ENCODE measurements around the gene TTLL12. TPM values are rescaled to one million over a fixed set of nuclear protein-coding genes. Genes with fewer than 3 reads are reported as not detected.

TTLL12 gene
- total RNA-seq, result 37.3 and 45.2 TPM in 2 replicates

DNA sequence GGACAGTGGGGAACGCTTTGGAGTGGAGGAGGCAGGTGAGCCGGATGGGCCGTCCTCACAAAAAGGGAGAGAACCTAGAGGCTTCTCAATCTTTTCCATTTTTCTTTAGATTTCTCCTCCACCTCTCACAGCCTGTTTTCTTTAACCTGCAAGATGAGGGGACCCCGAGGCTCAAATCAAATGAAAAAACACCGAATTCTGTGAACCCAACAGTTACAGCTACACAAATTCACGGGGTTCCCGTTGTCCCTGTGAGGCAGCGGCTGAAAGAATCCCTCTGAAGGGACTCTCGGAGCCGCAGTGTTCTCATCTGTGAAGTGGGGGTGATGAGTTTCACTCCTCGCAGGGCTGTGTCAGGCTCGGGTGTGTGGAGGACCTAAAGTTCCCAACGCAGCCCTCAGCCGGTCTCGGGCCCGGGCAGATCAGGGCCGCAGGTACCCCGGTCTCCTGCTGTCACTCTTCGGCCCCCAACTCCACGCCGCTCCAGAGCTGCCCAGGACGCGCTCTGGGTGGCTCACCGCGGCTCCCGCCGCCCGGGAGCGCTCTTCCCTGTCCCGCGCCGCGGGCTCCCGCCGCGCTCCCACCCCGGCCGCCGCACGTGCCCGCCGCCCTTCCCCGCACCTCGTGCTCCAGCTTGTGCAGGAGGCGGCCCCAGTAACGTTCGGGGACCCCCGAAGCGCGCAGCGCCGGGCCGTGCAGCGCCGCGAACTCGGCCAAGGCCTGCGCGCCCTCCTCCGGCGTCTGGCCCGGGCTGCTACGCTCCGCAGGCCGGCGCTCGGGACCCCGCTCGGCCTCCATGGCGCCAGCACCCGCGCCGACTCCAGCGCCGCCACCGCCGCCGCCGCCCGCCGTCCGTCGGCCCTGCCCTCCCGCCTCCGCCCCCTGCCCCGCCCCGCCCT lies at the start of gene TTLL12:
Gene TTLL12, minus strand, starts transcription at position 863 of the 899 bp plus-strand sequence. Its CDS starts 65 bp downstream, at position 798.
- DNase-seq (ENCODE audit: low read depth, low spot score), result no peak

DNA sequence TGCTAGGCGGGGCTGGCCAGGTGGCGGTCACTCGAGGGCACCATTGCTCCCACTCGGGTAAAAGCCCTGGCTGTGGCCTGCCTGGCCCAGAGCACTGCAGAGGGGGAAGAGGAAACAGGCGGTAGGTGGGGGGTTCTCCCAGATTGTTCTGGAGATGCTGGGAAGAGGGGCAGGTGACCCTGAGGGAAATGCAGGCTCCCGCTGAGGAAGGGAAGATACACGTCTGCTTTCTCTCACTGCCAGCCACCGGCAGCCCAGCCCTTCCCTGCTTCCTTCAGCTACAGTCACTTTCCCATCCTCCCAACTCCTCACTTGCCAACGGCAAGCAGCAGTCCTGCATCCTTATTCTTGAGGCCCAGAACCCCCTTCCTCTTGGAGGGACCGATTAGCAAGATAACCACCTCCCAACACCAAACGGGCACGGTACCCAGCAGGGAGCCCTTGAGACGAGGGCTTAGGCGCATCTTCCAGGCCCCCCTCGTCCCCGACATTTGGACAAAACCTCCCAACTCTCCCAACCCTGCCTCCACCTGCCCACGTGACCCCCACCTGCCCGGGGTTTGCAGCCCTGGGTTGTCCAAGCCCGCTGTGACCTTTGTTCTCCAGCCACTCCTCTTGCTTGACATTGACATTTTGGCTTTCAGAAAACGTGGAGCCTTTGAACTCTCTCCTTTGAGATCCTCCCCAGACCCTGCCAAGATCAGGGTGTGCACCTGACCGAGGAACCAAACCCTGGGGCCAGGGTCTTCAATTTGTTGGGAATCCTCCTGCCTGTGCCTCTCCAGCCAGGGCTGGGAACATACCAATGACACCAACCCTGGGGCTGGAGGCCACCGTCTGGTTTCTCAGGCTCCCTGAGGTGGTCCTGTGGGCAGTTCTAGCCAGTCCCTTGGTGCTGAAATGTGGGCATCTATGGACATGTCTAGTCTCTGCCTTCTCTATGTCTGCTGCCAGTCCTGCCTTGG lies 48.8 kb upstream of the TTLL12 start:
- no peak for DNase-seq (ENCODE audit: low read depth, low spot score)

DNA sequence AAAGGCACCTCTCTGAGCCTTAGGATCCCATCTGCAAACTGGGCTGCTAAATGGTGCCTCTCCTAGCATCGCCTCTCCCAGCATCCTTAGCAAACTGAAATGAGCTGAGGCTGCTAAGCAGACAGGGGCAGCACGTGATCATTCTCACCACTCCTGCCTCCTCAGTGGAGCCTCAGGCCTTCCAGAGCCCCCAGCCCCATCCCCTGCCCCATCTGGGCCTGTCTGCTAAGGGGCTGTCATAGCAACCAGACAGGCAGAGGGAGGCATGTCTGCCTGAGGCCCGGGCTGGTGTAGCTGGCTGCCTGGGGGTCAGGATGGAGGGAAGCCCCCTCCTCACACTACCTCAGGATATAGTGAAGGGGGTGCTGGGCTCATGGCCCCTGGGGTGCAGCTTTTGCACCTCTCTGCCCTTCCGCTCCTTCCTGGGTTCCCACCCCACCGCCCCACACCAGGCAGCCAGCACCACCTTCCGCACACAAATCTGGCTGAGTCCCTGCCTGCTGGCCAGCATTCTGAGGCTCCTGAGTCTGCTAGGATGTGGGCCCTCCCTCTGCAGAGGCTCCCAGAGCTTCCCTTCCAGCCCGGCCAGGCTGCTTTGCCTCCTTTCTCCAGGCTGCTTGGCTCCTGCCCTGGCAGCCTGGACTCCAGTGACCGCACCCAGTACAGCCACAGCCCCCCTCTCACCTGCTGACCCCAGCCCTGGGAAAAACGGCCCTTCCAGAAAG lies 47.5 kb upstream of the TTLL12 start:
- no peak for DNase-seq (ENCODE audit: low read depth, low spot score)

DNA sequence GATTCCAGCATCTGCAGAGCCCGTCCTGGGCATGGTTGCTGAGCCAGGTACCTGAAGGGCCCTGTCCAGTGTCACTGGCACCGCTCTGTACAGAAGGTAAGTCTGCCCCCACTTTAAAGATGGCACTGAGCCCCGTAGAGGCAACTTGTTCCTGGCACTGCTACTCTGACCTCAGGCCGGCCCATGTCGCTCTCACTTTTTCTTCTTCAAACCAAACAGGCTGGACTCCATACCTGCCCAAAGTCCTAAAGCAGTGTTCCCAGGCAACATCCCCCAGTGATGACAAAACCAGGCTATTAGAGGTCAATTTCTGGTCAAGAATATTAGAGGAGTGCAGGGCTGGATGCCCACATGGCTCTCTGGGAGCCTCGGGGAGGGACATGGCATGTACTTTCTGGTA lies 46.6 kb upstream of the TTLL12 start:
- no peak for DNase-seq (ENCODE audit: low read depth, low spot score)

DNA sequence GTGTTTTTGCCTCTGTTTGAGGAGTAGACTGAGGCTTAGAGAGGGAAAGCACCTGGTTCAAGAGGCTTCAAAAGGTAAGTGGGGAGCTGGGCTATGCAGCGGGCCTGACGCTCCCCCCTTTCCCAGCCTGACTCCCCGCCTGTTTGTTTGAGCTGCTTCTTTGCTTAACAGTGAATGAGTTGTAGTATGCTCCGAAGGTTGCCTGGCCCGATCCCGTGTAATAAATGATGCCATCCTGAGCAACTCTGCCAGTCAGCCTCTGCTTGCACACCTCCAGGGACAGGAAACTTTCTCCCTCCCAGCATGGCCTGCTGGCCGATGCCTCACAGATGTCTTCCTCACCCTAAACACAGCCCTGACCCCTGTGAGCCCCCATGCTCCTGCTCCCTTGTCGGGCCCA lies 45.5 kb upstream of the TTLL12 start:
- DNase-seq (ENCODE audit: low read depth, low spot score), result no peak

DNA sequence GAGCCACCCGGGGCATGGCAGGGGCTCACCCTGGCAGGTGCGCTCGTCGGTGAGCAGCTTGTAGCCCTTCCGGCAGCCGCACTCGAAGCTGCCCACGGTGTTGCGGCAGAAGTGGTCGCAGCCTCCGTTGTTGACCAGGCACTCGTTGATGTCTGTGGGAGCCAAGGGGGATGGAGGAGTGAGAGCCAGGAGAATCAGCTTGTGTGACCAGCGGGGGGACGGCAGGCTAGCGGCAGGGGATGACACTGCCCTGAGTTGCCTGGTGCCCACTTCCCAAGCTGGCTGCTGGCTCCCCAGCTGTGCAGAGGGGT lies 44.7 kb upstream of the TTLL12 start:
- no peak for DNase-seq (ENCODE audit: low read depth, low spot score)

DNA sequence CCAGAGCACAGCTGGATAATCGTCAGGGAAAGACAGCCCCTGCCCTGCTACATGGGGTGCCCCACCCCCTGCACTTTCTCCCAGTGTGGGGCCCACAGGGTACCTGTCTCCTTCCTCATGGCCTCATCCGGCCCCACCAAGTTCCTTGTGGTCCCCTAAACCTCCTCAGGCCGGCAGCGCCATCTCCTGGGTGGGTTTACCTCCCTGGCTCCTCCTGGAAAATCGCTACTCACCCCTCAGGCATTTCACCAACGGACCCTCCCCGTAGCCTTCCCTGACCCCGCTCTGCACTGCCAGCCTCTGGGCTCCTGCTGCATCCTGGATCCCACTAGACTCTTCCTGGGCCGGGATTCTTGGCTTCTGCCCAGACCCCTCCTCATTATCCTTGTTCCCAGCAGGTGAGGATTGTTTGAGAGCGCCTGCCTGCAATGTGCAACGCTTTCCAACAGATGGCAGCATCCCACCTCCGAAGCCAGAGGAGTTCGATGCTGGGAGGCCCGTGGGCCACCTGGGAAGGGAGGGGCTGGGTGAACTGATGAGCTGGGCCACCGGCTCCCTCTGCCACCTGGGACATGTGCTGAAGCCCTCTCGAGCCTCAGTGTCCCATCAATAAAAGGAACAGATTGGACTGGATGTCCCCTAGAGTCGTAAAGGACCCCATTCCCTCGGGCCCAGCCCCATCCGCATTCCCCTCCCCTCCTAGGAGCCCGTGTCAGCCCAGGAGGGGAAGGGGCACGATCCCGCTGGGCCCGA lies 44.2 kb upstream of the TTLL12 start:
- no peak for DNase-seq (ENCODE audit: low read depth, low spot score)

DNA sequence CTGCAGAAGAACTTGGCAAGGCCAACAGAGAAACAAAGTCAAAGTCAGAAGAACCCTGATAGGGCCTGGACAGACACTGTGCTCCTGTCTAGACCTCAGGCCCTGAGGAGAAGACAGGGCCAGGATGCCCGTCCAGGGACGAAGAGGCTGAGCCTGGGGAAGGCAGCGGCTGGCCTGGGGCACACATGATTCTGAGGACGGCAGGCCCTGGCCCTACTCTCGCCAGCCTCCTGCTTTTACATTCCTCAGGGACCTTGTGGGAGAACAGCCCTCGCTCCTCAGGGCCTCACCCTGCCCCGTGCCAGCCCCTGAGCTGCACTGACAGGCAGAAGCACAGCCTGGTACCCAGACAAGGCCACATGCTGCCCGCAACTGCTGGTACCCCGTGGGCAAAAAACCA lies 43.6 kb upstream of the TTLL12 start:
- DNase-seq (ENCODE audit: low read depth, low spot score), result no peak

DNA sequence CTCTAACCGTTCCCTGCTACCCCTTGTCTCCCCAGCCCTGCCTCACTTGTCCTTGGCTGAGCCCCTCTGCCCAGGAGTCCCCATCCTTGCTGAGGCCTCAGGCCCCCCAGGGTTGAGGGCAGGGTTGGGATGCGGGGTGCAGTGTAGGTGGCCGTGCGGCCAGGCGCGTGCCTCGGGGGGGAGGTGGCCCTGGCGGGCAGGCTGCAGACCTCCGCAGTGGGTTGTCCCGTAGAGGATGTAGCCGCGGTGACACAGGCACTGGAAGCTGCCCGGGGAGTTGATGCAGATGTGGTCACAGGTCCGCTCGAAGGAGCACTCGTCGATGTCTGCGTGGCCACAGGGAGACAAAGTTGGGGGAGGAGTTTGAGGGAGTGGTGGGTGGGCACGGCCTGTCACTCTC lies 41.9 kb upstream of the TTLL12 start:
- no peak for DNase-seq (ENCODE audit: low read depth, low spot score)

DNA sequence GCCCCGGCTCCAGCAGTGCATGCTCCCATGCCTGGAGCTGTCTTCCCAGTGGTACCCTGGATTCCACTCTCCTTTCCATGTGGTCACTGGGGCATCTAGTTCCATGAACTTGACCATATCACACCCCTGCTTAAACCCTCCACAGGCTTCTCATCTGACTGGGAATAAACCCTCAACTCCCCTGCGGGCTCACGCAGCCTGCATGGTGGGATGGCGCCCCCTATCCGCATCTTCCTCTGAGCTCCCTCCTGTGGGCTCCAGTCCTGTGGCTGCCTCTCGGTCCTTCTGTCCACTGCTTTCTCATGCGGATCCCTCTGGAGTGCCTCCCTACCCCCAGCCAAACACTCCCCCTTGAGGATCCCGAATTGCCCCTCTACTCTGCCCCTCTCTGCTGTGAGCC lies 41.4 kb upstream of the TTLL12 start:
- DNase-seq (ENCODE audit: low read depth, low spot score), result no peak

DNA sequence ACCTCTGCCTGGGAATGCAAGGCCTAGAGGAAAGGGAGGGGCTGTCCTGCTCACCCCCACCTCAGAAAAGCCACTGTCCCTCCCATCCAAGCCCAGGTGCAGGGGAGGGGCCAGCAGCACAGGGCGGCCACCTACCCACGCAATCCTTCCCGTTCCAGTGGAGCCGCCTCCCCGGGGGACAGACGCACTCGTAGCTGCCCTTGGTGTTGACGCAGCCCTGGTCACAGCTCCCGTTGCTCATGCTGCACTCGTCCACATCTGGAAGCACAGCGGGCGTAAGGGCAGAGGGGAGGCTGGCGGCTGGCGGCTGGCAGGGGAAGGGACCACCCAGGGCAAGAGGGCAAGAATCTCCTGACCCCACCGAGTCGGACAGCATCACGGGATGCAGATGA lies 40.3 kb upstream of the TTLL12 start:
- DNase-seq (ENCODE audit: low read depth, low spot score), result no peak

DNA sequence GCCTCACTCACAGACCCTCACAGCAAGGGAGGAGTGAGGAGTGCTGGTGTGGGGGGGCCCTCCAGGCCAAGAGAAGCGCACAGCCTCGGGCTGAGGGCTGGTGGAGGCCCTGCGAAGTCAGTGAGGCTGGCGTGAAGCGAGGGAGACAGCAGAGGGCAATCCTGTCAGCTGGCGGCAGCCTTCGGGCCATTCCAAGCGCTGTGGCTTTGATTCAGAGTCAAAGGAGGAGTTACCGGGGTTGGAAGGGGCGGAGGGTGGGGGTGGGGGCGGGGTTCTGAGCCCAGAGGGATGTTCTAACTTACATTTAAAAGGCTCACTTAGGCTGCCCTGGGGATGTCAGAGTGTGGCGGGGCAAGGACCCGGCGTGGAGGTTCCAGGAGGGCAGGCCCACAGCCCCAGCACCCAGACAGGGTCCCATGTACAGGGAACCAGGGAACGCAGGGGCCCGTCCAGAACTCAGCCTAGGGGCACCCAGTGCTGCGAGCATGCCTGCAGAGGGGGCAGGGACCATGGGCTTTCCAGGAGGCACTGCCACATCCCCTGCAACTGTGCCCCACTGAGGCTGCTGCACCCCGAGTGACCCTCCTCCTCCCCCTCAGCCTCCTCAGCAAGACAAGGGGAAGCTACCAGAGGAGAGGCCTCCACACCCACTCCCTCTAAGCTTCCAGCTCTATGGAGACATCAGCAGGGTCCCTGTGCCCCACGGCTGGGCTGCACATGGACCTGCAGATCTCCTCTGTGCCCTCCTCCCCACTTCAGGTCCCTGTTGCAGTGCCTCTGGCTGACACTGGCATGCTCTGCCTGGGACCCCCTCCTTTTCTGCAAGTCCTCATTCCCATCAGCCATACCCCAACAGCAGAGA lies 39.7 kb upstream of the TTLL12 start:
- DNase-seq (ENCODE audit: low read depth, low spot score), result no peak

DNA sequence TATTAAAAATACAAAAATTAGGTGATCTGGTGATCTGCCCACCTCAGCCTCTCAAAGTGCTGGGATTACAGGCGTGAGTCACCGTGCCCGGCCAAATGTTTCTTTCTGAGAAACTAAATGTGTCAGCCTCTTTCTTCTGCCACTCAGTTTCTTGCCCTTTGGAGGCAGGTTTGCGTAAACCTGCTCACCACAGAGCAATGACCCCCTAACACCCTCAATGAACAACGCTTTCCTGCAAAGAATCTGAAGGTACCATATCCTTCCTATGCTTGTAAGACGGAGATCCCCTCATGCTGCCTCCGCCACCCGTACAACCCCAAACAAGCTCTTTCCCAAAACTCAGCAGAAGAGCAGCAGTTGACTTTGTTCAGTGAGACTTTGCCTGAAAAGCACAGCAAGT lies 38.7 kb upstream of the TTLL12 start:
- no peak for DNase-seq (ENCODE audit: low read depth, low spot score)

DNA sequence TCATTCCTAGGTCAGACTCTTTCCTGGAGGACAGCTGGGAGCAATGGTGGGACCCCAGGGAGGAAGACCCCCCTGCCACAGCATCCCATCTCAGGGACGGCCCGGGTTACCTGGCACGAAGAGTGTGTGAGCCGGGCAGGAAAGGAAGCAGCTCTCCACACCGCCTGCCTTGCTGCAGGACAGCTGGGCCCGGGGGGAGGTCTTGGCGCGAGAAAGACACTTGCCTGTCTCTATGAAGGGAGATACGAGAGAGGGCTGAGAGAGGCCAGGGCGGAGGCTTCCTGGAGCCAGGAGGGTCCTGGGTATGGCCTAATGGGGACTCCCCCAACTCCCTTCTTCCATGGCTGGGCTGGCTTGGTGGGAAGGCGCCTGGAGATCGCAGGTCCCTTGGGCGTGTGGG lies 36.1 kb upstream of the TTLL12 start:
- DNase-seq (ENCODE audit: low read depth, low spot score), result no peak

DNA sequence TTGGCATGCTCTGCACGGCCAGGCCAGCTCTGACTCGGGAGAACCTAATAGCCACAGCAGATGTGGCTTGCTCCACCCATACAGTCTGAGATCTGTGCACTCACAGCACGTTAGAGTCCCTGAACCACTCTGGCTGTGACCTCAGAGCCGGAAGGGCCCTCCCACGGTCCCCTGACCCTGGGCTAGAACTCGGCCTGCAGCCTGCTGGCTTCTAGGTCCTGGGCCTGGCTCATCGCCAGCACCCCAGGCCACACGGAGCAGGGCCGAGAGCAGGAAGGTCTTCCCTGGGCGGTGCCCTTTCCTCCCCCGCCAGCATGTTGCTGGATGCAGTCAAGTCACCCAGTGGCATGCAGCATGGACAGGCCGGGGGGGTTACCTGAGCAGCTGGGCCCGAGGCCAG lies 35.3 kb upstream of the TTLL12 start:
- DNase-seq (ENCODE audit: low read depth, low spot score), result no peak

DNA sequence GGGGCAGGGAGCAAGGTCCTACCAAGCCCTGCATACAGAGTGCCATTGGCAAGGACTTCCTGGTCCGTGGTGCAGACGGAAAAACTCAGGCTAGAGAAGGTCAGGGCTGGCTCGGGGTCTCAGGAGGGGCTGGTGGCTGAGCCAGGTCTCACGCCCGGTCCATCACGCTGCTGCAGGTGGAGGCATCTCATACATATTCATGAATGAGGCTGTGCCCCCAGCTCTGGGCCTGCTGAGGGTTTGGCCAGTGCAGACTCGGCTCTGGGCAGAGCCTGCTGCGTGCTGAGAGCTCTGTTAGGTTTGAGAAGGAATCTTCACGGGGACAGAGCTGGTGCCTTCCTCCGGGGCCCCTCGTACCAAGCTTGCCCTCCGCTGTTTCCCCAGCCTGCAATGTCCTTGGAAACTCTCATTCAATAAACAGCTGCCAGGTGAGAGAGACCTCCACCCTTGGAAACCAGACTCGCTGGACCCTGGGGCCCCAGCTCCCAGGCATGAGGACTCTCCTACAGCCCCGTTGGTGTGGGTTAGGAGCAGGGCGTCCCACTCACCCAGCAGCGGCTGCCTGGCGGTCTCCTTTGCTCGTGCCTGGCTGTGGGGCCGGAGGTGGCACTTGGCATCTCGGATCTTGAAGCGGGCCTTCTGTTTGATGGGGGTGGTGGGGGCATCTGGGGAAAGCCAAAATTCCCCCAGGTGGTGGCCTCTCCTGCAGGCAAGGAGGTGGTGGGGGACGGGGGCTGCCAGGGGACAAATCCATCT lies 33.9 kb upstream of the TTLL12 start:
- DNase-seq (ENCODE audit: low read depth, low spot score), result no peak

DNA sequence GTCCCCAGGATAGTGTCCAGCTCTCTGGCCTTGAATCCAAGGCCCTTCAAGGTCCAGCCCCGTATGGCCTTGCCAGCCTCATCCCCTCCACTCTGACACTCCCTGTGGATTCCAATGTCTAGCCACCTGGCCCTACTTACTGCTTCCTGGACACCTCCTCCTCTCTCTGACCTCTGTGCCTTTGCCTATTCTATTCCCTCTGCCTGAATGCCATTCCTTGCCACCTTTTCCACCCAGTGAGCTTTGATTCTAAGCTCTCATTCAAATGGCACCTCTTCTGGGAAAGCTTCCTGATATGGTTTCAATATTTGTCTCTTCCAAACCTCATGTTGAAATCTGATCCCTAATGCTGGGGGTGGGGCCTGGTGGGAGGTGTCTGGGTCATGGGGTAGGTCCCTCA lies 31.9 kb upstream of the TTLL12 start:
- no peak for DNase-seq (ENCODE audit: low read depth, low spot score)

DNA sequence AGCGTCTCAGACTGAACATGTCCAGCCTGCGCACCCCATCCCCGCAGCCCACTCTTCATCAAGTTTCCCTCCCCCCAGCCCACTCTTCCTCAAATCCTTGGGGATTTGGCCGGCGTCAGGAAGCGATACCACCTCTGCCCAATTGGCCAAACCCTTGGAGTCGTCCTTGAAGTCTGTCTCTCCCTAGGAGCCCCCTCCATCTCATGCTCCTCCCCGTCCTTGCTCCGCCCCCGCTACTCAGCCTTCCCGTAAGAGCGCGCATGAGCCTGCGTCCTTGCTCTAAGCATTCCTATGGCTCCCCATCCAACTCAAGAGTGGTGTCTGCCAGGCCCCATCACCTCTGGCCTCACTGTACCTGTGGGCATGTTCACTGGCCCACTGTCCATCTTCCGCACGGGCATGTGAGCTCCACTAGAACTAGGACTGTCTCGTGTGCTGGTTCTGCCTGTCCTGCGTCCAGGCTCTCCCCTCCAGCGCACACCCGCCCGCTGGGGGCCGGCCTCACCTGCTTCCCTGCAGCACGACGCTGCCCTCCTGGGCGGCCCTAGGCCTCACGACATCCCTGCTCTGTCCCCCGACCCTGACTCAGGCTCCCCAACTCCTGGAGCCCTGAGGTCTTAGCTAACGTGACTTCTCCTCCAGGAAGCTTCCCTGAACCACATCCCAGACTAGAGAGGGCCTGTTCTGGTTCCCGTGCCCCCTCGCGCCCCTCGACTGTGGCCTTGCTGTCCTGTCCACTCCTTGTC lies 30.5 kb upstream of the TTLL12 start:
- DNase-seq (ENCODE audit: low read depth, low spot score), result no peak

DNA sequence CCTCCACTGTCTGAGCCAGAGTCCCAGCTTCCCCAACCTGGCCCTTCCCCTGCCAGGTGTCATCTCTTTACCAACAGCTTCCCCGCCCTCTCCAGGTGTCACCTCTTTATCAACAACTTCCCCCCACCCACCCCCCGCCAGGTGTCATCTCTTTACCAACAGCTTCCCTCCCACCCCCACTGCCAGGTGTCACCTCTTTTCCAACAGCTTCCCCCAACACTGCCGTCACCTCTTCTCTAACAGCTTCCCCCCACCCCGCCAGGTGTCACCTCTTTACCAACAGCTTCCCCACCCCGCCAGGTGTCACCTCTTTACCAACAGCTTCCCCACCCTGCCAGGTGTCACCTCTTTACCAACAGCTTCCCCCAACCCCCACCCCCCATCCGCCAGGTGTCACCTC lies 29.8 kb upstream of the TTLL12 start:
- no peak for DNase-seq (ENCODE audit: low read depth, low spot score)
